NCI-H524 (cell line): ENCODE data around the gene TM2D1.
"Not testable (repeated sequence)": the region's sequence is repeated elsewhere in the genome, so short reads cannot be mapped to it uniquely, and the experiment has no call there.

Experiments
- DNase-seq, 2 experiments: peaks; one replicate each; lab custom pipeline; 2025; lab: John Stamatoyannopoulos, UW

TM2D1 gene

DNA sequence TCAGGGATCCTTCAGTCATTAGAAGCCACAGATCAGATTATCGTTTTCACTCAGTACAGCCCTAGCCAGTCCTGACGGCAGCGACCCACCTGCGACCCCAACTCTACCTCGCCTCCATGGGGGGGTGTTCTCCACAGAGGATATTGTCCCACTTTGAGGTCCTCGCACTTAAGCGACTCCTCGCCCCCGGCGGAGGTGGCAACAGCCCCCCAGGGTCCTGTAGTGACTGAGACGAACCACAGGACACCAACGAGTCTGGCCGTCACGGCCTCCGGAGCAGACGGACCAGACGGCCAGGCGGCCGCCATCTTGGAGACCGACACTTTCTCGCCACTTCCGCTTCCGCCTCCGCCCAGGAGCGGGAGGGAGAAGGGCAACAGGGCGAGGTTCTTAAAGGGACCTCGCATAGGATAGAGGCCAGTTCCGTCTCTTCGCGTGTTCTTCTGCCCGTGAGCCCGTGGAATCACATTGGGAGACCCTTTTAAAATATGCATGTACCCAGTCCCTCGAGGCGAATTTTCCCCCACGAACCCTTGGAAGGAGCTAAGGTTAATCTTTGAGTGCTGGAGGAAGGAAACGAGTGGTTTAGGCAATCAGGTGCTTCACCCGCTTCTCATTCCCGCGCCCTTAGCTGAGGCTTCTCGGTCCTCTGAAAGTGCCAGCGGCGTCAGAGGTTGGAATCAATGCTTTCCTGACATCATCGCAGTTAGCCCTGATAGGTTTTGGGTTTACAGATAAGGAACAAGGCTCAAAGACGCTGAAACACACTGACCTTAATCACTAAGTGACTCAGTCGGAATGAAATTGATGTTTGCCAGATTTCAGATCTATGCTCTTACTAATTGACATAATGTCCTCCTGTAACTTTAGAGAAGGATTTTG, at the start of gene TM2D1:
Gene TM2D1, minus strand, starts transcription at position 329 of the 882 bp plus-strand sequence. Its CDS starts 21 bp downstream, at position 308.
- peak; percentile 82 to 95 for DNase-seq

DNA sequence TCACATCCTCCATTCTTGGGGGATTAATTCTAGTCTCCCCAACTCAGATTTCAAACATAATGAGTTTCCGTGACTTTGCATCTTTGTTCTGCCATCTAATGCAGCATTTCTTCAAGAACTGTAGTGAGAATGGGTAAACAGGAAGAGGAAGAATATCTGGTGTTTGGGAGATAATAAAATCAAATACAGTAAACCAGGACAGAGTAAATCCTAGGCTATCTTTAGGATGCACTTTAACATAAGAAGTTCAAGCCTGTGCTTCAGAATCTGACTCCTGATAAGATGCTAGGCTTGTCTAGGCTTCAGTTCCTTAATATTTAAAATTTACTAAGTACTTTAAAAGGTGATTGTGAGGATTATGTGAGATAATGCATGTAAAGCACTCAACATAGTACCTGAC, 45.2 kb upstream of the TM2D1 start:
- DNase-seq, result no peak

DNA sequence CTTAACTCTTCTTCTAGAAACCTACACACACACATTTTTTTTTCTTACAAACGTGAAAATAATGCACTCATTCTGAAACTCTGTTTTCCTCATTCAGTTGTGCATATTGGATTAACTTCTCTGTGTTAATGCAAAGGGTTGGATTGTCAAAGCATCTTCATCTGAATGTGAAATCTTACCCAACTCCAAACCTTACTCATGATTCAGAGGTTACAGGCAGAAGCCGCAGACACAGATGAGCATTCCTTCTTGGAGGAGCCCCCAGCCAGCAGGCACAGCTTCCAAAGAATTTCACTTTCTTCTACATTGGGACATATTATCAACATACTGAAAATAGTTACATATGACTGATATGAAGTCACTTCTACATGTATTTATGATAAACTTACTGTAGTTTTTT, 33.0 kb upstream of the TM2D1 start:
- DNase-seq, result no peak

DNA sequence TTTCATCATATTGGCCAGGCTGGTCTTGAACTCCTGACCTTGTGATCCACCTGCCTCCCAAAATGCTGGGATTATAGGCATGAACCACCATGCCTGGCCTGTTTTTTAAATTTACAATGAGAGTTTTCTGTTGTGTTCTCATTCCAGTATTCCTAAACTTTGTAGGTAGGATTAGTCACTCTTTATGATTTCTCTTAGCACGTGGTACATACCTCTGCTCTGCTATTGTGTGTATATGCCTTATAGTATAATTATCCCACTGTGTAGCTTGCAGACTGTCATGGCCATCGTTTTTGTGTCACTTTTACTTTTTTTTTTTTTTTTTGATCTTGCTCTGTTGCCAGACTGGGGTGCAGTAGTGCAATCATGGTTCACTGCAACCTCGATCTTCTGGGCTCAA, 31.8 kb upstream of the TM2D1 start:
- no peak for DNase-seq

DNA sequence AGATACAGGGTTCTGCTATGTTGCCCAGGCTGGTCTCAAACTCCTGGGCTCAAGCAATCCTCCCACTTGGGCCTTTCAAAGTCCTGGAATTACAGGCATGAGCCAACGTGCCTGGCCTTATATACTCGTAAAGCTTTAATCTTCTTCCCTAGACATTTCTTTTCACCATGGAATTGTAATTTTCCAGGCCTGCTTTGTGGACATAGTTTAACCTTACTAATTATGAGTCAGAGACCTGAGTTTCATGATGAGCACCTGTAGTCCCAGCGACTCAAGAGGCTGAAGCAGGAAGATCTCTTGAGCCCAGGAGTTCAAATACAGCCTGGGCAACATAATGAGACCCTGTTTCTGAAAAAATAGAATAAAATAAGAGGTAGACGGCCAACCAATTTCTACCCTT, 29.6 kb upstream of the TM2D1 start:
- no peak for DNase-seq

DNA sequence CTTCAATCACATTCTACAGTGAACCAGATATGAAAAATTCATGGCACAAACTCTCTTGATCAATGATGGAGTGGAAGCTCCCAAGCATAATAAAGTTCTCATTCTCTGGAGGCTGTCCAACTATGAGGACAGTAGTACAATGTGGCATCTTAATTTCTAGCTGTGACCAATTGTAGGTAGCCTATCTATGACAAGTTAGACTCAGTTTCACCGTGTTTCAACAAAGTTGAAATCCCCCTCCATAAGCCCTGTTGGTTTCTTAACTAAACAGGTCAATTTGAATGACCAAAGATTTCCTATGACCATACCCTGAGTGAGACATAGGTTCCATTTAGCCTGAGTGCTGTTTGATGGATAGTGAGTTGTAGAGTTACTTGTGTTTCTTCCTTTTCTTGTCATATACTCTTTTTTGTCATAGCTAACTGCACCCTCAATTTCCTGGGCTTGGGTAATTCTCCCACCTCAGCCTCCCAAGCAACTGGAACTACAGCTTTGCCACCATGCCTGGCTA, 29.1 kb upstream of the TM2D1 start:
- DNase-seq, result no peak

DNA sequence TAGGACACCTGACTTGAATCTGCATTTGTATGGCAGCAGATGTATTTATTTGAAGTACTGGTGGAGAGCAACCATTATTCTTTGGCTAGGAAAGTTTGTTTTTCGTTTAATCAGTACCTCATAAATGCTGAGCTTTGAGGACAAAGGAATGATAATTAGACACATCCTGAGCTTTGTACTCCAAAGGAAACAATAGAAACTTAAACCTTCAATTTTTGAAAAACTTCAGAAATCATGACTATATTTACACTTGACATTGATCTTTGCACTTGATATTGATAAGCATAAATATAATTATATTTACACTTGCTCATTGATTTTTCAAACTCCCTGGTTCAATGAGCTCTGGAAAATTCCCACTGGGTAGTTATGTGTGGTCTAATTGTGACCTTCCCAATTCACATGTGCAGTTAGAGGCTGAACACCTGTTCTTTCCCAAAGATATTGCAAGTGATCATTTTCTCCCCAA, 28.0 kb upstream of the TM2D1 start:
- no peak for DNase-seq

DNA sequence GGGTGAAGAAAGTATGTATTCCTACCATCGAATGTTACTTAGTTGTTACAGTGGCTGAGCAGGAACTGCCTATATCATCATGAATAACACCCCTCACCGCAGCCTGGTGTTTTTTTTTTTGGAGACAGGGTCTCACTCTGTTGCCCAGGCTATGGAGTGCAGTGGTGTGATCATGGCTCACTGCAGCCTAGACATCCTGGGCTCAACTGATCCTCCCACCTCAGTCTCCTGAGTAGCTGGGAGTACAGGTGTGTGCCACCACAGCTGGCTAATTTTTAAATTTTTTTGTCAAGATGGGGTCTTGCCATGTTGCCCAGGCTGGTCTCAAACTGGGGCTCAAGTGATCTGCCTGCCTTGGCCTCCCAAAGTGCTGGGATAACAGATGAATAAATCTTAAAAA, 24.6 kb upstream of the TM2D1 start:
- no peak for DNase-seq

DNA sequence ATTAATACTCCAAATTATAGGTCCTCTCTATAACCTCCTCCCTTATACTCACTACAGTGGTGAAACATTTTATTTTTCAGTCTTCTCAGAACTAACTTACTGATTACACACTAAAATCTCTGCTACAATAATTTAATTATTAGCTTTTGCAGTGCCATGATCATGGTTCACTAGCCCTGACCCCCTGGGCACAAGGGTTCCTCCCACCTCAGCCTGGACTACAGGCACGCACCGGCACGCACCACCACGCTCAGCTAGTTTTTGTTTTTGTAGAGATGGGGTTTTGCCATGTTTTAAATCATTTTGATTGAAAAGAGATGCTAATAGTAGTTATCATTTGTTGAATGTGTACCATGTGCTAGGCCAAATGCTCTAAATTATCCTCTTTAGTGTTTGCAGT, 23.6 kb upstream of the TM2D1 start:
- no peak for DNase-seq

DNA sequence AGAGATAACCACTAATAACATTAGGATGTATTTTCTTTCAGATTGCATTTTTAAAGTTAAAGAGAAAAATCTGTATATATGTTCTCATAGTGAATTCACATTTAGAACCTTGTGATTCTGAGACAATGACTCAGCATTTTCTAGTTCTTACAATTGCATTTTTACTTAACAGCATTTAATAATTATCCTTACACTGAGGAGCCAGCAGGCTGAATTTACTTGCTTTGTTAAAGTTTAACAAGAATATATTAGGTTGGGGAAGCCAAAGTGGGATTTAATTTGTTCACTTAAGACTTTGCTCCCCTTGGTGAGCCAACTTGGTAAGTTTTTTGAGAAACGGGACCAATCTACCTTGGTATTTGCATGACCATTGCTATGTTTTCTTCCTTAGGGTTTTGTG, 21.9 kb upstream of the TM2D1 start:
- no peak for DNase-seq

DNA sequence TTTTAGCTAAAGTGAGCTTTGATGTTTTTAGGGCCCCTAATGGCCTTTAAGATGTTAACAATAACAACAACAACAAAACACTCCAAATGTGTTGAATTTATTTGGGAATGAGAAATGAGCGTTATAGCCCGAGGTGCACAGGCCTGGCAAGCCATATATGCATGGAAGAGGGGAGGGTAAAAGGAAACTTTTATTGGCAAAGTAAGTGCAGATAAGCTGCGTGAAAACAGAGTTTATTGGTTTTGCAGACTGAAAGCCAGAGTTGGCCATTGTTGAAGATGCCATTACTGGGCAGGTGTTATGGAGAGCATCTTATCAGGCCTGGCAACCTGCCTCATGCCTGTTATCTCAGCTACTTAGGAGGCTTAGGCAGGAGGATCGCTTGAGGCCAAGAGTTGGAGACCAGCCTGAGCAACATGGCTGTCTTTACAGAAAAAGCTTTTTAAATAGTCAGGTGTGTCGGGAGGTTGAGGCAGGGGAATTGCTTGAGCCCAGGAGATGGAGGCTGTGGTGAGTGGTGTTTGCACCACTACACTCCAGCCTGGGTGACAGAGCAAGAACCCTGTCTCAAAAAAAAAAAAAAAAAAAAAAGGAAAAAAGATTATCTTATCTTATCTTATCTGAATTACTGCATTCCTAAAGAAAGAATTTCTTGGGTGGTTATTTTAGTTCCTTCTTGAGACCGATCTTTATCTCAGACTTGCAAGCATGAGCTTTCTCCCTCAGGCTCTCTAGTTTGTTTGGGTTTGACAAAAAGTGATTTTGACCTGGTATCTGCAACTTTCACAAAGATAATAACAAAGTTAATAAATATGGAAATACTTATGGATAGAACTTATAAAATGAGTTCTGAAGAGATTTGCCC, 19.0 kb upstream of the TM2D1 start:
- DNase-seq, result no peak

DNA sequence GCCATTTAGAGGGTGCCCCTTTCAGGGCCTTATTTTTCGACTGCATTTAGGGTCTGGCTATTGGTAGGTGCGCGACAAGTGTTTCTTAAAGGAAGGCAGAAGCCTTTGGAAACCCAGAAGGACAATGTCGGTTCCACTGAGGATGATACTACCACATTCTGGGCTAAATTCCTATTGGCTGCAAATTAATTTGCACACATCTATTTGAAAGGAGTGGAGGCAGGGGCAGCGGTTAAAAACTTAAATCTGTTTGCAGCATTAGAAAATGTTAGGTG, 18.4 kb upstream of the TM2D1 start:
- no peak for DNase-seq

DNA sequence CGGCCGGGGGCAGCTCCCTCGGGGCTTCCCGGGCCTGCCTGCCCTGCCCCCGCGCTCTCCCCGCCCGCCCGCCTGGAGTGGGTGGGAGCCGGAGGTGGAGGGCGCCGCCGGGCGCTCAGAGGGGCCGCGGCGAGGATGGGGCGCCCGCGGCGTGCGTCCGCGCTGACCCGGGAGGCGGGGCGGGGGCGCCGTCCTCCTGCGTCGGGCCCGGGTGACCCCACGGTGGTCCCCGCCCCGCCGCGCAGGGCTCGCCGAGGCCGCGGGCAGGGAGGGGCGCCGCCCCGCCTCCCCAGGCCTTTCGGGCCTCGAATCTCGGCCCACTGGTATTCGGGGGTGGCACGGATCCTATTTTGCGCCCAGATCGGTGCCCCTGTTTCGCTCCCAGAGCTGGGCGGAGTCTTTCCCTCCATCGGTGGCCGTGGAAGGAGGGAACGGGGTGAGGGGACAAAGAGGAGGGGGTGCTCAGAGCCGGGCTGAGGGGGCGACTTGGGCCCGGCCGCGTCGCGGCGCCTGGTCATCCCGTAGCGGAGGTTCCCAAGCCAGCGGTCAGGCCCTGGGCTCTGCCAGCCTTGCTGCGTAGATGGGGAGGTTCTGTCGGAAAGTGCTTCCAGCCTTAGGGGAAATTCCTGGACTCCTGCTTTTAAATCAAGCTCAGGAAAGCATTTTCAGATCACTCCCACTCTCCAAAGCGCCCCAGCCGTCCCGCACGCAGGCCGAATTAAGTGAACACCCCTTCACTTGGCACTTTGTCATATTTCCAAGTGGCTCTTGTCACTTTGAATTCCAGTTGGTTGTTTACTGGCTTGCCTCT, 17.9 kb upstream of the TM2D1 start:
- DNase-seq, result peak in 1 of 2 experiments; percentile 50

DNA sequence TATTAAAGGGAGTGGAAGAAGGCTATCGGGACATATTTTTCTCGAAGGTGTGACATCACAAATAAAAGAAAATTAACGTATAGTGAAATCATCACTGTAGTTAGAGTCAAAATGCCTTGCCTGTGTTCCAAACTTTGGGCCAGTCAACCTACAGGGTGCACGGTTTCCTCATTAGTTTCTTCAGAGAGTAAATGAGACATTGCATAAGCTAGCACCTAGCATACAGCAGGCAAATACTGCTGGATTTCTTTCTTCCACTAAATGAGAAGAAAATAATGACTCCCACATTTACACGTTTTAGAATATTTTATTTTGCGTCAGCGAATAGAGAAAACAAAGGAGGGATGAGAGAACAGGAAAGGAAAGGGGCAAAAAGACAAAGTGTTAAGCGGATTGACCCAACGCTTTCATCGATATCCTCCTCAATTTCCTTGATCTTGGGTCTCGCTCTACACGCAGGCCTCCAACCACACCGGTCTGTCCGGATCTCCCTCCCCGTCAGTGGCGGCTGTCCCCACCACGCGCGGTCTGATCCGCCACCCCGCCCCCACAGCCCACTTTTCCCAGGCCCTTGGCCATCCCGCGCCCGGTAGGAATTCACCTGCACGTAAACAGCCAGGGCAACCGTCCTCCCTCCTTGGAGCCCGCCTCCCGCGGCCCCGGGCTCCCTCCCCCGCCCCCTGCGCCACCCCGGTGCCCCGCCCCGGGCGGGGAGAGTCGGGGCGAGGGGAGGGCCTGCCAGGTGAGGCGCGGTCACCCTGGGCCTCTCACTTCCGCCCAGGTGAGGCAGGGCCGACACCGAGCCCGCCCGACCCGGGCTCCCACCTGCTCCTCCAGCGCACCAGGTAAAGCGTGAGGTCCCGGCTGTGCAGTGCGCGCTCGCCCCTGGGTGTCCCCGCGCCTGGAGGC, 17.0 kb upstream of the TM2D1 start, which contains the start of gene PATJ:
Gene PATJ, plus strand, starts transcription at position 770 of the 909 bp plus-strand sequence. CDS start 20,413 bp downstream, outside the sequence.
- peak; percentile 4 to 50 for DNase-seq

DNA sequence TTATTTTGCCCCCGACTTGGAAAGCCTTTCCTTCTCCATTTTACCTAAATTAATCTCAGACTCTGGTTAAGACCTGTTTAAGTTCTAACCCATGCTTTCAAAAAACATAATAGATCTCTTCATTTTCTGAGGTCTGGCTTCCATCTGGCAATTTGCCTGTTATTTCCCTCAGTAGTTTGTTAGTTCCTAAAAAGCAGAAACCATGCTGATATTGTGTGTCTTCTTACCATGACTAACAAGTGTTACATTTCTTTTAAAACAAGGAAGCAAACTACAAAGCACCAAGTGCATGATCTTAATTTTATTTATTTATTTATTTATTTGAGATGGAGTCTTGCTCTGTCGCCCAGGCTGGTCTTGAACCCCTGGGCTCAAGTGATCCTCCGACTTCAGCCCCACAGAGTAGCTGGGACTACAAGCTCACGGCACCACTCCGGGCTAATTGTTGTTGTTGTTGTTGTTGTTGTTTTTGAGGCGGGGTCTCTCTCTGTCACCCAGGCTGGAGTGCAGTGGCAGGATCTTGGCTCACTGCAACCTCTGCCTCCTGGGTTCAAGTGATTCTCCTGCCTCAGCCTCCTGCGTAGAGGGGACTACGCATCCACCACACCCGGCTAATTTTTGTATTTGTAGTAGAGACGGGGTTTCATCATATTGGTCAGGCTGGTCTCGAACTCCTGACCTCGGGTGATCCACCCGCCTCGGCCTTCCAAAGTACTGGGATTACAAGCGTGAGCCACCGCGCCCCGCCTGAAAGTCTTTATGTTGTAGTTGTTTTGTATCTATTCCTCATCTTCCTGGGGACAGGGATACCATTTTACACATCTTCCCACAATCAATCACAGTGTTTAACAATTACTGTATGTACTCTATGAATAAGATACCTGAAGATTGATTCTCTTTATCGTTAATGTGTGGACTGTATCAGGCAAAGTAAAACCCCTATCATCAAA, 16.1 kb upstream of the TM2D1 start:
- DNase-seq, result no peak

DNA sequence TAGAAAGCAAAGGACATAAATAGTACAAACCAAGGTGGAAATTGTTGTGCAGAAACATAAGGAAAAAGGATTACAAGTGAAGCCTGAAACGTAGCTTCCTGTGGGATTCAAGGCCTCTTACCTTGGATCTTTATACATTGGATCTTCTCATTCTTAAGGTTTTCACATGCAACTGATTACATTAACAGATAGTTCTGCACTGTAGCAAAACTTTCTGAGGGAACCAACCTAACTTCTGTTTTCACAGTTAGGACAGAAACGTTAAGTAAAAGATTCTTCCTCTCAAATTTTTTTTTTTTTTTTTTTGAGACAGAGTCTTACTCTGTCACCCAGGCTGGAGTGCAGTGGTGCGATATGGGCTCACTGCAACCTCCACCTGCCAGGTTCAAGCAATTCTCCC, 7.8 kb upstream of the TM2D1 start:
- peak in 1 of 2 experiments; percentile 36 for DNase-seq

DNA sequence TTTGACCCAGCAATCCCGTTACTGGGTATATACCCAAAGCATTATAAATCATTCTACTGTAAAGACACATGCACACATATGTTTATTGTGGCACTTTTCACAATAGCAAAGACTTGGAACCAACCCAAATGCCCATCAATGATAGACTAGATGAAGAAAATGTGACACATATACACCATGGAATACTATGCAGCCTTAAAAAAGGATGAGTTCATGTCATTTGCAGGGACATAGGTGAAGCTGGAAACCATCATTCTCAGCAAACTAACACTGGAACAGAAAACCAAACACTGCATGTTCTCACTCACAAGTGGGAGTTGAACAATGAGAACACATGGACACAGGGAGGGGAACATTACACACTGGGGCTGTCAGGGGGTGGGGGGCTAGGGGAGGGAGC, 5.7 kb upstream of the TM2D1 start:
- not testable (repeated sequence) for DNase-seq

DNA sequence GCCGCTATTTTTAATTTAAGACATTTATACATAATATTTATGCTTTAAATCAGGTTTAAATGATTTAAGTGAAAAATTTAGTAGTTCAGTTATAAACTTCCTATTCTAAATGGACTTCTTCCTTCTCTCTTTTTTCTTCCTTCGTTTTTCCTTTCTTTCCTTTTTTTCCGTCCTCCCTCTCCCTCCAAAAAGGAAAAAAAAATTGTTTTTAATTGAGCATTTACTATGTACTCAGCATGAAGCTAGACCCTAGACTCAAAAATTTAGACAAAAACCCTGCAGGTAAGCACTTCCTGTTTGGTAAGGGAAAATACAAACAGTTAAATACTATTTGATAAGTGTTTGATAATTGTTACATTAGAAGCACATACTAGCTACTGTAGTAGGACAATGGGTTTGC, 2.6 kb upstream of the TM2D1 start:
- DNase-seq, result no peak

DNA sequence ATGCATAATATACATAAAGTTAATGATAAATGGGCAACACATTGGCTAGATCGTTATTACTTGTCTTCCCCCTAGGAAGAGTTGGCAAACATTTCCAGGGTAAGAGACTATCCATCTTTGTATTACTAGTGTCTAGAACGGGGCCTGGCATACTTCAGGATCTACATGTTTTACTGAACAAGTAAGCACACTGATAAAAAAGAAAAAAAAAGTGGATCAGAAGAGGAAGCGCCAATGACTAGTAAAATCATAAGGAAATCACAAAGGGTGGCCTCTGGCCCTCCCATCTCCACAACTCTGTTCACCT, 482 bp downstream of the TM2D1 start:
- DNase-seq, result no peak
